GM21515 (cell line): ENCODE data around the gene JARID2.

Experiments used
- ATAC-seq: cut with Tn5 transposase; IDR thresholded peaks from one replicate; pipeline ENCODE4 v1.9.1; 2021; ENCODE audit not compliant: unreplicated experiment

Gene JARID2

GRCh38 chr6:15501826-15502445 lies 256.1 kb downstream of the JARID2 start:
- no peak for ATAC-seq

DNA sequence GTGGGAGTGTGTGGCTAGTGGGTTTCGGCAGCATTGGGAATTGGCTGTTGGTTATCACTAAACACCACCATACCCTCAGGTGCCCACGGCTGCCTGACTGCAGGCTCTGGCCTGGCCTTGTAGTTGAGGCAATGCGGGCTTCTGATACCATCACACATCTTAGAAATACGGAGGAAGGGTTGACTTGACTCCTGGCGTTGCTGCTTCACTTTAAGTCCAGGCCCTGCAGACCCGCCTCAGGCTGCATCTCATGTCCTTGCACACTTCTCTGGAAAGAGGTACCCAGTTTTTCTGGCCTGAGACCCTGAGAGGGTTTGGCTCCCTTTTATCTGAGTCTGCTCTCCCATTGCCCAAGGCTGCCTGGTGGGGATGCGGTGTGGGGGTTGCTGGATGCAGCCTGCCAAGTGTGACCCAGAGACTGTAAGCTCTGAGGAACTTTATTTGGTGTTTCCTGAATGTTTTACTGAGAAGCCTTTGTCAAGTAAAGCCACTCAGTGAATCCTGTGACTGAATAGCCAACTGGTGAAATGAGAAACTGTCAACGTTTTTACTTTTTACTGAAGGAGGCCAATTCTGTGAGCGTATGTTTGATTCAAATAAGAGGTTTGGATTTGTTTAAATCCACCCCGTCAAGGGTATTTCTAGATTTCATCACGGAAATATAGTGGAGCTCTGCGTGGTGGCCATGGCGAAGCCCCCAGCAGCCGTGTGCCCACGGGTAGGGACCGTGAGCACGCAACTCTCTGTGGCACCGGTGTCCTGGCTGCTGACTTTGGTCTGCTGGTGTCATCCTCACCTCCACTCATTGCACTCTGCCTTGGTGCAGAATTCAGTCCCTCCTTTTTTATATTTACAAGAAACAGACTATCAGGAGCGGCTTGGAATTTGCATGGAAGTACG lies 256.8 kb downstream of the JARID2 start:
- ATAC-seq, result no peak

GRCh38 chr6:15503346-15503680 lies 257.4 kb downstream of the JARID2 start:
- no peak for ATAC-seq

GRCh38 chr6:15504040-15504495 lies 258.2 kb downstream of the JARID2 start:
- ATAC-seq, result no peak

GRCh38 chr6:15504581-15505350 lies 258.9 kb downstream of the JARID2 start:
- ATAC-seq, result no peak

DNA sequence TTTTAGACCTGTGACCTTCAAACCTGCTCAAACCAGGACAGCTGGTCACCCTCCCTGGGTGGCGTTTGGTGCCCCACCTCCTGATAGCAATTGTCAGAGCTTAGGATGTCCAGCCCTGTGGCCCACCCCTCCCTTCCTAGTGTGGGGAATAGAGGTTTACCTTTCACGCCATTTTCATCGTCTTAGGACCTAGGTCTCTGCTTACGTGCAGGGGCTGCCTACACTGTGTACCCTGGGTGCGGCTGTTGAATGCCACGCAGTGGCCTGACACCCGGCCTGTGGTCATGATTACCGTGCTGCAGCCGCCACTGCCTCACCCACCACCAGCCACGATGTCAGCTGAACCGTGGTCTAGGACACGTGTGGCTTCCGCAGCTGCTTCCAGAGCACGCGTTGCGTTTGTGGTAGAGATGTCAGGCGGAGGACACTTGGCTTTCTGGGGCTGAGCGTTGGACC lies 259.6 kb downstream of the JARID2 start:
- no peak for ATAC-seq

- ATAC-seq, result no peak
Measured at GRCh38 chr6:15506066-15506465, 260.2 kb downstream of the JARID2 start.

DNA sequence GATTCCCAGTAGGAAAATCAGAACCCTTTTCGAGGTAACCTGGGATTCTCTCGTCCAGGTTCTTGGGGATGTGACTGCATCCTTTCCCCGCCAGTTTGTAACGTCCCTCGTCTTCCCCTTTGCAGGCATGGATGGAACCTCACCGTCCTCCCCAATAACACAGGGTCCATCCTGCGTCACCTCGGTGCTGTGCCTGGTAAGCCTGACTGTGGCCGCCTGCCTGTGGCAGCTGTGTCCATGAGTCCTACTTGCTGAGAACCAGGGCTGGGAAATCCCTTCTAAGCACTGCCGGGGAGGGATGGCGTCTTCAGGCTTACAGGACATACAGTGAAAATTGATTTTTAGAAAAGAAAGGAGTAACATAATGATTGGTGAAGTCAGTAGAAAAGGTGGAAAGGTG lies 261.4 kb downstream of the JARID2 start:
- ATAC-seq, result no peak

GRCh38 chr6:15507746-15508145 lies 261.9 kb downstream of the JARID2 start:
- no peak for ATAC-seq

DNA sequence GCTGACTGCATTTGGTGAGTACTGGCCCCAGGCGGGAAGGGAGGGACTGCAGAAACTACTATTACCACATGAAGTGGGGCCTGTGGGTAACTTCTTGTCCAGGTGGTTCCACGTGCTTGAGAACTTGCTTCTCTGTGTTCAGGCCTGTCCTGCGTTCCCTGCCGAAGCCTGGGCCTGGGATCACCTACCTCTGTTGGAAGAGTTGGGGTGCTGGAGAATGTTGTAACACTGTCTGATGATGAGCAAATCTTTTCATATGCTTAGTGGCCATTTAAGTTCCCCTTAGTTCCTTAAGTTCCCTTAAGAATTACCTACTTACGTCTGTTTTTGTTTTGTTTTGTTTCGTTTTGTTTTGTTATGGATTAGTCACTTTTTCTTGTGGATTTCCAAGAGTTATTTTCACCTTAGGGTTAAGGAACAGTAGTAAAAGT lies 262.6 kb downstream of the JARID2 start:
- ATAC-seq, result no peak

GRCh38 chr6:15508931-15509330 lies 263.1 kb downstream of the JARID2 start:
- no peak for ATAC-seq

GRCh38 chr6:15509335-15509933 lies 263.6 kb downstream of the JARID2 start:
- ATAC-seq, result no peak

DNA sequence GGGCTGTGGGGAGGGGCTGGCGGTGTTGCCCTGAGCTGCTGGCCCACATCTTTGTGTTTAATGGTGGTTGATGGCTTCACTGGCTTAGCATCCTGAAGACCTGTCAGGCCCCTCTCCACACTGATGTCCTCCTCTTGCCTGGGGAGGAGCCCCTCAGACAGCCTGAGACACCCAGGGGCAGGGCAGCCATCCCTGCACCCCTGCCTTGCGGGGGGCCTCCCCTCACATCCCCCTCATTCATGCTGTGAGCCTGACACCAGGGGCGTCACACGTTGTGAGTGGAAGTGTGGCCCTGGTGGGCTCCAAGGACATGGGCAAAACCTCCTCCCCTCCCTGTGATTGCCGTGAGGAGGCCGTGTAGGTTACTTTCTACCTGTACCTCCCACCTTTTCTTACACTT lies 264.3 kb downstream of the JARID2 start:
- no peak for ATAC-seq

DNA sequence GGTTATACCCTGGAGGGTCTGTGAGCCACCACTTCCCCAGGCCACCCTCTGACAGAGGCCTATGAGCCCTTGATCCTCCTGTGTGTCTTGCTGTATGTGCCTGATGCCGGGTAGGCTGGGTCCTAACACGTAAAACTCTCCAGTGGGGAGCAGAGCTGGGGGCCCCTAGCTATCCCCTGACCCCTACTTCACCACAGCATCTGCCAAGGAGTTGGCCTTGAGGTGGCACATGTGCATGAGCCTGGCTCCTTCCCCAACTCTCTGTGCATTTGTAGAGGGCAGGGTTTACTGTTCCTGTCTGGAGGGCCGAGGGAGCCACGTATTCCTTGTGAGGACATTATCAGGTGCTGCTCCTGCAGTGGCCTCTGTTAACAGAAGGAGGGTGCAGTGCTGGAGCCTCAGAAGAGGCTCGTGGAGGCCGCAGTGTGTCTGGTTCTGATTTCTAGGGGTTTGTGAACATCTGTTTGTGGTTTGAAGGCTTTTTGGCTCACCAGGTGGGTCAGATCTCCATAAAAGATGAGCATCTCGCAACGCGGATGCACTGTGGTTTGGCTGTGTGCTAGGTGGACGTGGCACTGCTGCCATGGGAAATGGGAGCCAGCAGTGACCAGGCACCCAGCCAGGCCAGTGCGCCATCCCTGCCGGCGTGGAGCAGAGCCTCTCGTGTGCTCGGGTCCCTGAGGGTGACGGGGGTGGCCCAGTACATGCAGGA lies 264.8 kb downstream of the JARID2 start:
- no peak for ATAC-seq

DNA sequence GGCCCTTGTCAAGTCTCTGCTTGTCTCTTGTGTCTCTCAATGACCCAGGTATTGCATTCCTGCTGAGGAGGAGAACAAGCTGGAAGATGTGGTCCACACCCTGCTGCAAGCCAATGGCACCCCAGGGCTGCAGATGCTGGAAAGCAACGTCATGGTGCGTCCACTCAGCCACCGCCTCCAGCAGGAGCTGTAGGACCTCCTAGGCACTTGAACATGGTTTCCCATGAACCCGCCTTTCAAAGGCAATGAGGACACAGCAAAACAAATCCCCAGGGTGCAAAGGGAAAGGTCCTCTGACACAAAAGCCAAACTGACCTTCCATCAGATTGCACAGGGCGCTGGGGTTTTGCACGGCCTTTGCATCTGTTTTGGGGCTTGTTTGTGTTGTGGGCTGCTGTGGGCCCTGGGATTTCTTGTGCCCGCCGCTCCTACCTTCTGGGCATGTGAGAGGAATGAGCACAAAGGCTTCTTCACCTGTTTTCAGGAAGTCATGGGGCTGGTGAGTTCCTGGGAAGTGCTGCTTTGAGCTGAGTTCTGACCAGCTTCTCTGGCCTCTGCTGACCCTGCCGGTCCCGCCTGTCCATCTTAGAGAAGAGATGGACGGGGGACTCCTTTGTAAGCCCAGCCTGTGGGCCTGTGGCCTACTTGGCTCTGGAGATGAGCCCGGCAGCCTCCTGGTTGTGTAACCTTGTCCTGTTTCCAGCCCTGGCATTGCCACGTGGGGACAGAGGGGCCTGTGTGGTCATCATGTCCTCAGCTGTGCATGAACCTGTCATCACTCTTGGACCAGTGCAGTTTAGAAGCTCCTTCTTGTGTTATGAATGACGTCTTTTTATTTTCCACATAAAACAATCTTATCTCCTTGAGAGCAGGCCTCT lies 265.6 kb downstream of the JARID2 start:
- no peak for ATAC-seq

GRCh38 chr6:15512126-15512525 lies 266.3 kb downstream of the JARID2 start:
- ATAC-seq, result no peak

GRCh38 chr6:15512721-15513120 lies 266.9 kb downstream of the JARID2 start:
- no peak for ATAC-seq

- ATAC-seq, result no peak
Measured at GRCh38 chr6:15513131-15513771, 267.4 kb downstream of the JARID2 start.
